NCI-H2107 treated with DMSO at 0.1 percent for 48 hours (cell line): ENCODE data around the gene GPR84.

Experiments used
- DNase-seq: peaks from one replicate; lab custom pipeline; 2025; ENCODE audit not compliant: unreplicated experiment; lab: John Stamatoyannopoulos, UW

Gene GPR84

DNA sequence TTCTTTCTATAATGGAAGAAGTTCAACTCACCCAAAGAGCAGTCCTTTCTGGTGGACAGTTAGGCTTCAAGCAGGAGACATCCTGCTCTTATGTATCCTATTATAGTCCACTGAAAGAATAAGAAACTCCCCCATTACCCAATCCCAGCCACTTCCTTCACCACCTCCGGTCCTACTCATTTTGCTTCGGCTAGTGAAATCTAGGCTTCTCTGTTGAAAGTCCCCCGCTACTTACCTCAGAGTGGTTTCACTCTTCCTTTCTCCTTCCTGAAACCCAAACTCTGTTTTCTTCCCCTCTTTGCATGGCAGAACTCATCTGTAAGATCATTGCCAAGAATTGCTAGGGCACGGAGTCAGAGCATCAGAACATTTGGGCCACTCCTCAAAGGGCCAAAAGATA, at the start of gene GPR84:
GPR84 (minus strand) TSS at position 74 of the 400 bp plus-strand sequence. CDS start 635 bp downstream, outside the sequence.
- DNase-seq: no peak

DNA sequence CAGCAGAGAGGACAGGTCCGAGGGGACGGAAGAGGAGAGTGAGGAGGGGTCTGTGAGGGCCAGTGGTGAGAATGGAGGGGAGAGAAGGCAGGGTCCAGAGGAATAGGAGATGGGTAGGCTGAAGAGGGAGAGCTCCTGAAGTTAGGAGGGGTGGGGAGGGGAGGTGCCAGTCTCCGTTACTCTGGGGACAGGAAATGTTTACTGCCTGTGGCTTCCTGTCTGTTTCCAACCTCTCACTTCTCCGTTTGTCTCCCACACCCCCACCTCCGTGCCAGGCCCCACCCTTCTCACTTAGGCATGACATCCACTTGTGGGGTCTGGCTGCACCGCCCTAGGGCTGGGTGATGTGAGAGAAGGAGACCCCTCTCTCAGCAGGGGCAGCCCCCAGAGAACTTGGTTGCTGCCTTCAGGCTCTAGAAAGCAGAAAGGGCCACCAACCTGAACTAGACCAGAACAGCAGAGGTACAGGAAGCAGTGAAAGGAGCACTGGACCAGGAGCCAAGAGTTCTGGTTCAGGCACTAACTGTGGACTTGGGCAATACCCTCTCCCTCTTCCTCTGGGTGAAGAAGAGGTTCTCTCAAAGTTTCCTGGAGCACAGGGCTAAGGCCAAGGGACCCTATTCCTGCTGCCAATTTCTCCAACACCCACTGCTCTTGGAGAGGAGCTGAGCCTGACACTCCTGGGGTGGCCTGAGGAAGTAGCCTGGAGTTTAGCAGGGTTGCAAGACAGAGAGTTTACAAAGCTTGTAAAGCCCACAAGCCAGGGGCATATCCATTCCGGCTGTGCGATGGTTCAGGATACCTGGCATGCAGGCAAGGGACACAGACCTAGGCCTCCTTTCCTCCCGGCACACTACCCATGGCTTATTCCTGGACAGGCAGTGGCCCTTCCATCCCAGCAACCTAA, 49.3 kb upstream of the GPR84 start:
- no peak for DNase-seq

DNA sequence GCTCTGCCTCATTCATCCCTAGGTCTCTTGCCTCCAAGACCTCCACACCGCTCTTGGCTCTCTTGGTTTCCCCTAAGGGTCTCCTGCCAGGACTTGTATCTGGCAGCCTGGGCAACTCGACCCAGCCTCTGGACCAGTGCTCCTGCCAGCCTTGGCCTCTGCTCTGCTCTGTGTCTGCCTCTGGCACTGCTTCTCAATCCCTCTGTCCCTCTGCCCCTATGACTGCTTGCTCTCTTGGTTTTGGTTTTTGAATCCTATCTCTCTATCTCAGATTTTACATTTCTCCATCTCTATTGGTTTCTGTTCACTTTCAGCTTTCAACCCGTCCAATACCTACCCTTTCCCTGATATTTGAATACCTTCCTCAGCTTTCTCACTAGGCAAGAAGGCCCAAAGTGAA, 48.5 kb upstream of the GPR84 start:
- DNase-seq: no peak

DNA sequence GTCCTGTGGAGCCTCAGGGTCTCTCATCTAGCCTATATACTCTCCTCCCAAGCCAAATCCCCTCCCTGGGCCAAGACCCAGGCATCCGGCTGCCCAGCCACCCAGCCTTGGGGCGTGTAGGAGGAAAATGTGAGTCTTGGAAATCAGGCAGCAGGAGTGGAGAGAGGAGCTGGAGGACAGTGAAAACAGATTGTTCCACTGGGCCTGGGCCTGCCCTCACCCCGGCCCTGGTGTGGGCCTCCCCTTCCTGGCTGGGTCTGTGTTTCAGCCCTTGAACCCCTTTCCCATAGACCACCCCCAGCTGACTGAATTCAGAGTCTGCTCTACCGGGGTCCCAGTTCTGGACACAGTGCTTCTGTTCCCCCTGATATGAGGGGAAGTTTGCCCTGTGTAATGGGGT, 48.1 kb upstream of the GPR84 start:
- DNase-seq: no peak

GRCh38 chr12:54411391-54412241, 47.3 kb upstream of the GPR84 start:
- no peak for DNase-seq

- no peak for DNase-seq
Observed at GRCh38 chr12:54409267-54409666, 45.0 kb upstream of the GPR84 start.

- DNase-seq: no peak
Observed at GRCh38 chr12:54407183-54407905, 43.1 kb upstream of the GPR84 start.

GRCh38 chr12:54405573-54405972, 41.3 kb upstream of the GPR84 start:
- DNase-seq: no peak

GRCh38 chr12:54405106-54405505, 40.8 kb upstream of the GPR84 start:
- DNase-seq: no peak

DNA sequence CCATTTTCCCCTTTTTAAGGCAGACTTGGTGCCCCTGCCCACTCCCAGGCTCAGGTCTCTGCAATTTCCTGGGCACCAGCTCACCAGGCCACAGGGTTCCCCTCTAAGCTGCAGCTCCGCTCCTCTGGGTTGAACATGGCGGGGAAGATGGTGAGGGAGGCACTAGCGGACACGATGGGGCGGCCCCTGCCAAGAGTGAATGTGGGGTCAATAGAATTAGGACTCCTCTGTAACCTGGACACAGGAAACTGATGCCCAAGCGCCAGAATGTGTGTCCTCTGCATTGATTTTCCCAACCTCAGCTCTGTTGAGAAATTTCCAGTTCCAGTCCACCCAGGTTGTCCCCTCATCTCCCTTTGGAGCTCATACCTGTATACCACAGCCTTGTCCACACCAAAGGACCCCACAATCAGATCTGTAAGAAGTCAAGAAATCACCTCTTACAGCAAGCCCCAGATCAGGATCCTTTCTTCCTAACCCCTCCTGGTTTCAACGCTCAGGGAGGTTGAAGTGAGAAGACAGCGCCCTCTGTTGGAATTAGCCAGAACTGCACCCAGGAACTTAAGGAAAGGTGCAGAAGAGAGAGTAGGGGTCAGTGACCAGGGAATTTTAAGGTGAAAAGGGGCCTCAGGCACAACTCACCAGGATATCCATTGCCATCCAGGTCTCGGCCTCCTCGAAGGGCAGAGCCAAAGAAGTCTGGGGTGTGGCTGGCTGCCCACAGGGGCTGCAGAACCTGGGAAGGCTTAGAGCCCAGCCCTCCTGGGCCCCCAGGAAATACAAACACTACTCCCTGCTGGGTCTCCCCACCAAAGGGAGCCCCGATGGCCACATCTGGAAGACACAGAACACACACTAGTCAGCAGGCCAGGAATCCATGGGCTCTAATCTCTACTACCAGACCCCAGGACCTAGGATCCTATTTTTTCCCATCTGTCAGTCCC, 40.0 kb upstream of the GPR84 start:
- peak; percentile 46 for DNase-seq

DNA sequence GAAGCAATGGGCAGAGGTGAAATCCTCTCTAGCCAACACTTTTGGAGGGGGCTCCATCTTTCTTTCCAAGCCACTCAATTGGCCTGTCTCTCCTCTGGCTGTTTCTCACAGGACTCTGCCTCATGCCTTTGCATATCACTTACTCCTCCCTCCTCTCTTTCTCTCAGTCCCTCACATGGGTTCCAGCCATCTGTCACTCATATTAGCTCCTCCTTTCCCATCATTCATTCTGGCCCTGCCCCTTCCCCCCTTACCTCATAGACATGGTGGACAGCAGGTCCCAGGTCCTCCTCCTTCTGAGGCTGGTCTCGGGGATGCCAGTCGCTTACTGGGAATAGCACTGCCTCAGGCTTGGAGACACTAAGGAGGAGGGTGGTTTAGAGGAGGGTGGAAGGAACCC, 36.8 kb upstream of the GPR84 start:
- no peak for DNase-seq

- DNase-seq: peak; percentile 81
Observed at GRCh38 chr12:54398995-54399793, 34.9 kb upstream of the GPR84 start.

GRCh38 chr12:54398218-54398617, 33.9 kb upstream of the GPR84 start:
- DNase-seq: no peak

- no peak for DNase-seq
Observed at GRCh38 chr12:54397157-54397556, 32.9 kb upstream of the GPR84 start.

GRCh38 chr12:54395545-54395944, 31.3 kb upstream of the GPR84 start:
- DNase-seq: no peak

GRCh38 chr12:54394986-54395385, 30.7 kb upstream of the GPR84 start:
- DNase-seq: no peak

DNA sequence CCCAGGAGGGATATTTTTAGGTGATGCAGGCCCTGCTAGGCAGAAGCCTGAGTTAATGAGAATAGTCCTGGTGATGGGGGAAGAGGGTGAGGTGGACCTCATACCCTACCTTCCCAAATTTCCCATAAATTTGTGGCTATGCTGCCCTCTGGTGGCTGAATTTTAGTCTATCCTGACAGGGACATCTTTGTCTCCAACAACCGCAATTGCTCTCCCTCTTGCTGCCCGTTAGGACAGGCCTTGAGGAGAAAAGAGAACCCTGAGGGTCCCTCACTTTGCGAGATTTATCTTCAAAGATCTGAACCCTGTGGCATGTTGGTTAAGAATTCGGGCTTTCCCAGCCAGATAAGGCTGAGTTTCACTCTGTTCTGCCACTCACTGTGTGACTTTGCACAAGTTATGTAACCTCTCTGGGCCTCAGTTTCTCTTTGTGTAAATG, 30.0 kb upstream of the GPR84 start:
- peak; percentile 67 for DNase-seq

- DNase-seq: no peak
Observed at GRCh38 chr12:54393743-54394142, 29.5 kb upstream of the GPR84 start.

DNA sequence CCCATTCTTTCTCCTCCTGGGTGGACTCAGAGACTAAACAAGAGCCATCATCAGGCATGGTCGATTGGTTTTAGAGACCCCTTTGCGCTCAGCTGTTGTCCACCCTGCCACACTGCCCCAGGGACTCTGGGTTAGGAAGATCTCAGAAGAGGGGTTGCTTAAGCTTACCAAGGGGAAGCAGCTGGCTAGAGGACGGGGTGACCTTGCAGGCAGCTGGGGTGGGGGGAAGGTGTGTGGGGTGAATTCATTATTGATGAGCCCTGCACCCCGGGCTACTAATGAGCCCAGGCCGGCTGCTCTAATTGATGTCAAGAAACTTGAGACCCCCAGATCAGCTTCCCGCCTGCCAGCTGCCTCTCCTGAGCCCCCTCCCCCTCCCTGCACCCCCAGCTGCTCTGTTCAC, 28.9 kb upstream of the GPR84 start:
- peak; percentile 44 for DNase-seq
